ENCODE measurements around the gene GALNT6. TPM values are rescaled to one million over a fixed set of nuclear protein-coding genes. Genes with fewer than 3 reads are reported as not detected.

The GALNT6 gene
- total RNA-seq, 4 donors from 2014 or later, result 5.8 to 14.1 (median 9.3) TPM

- H3K4me3 ChIP-seq (replicated peaks in 1 of 3), result no peak overlapping the region
- no peak overlapping the region for H3K27ac ChIP-seq
- intact Hi-C loops (cut with DNase I), result no loop called here
- H3K36me3 ChIP-seq, result no peaks in the 10 kb centered on the region
- TF ChIP-seq CTCF (IDR thresholded peaks at IDR 0.05) (no peak), POLR2A (IDR thresholded peaks at IDR 0.05) (no peak)
- H3K27me3 ChIP-seq, result no peaks in the 10 kb centered on the region
- H3K9me3 ChIP-seq, result no peaks in the 10 kb centered on the region
- 83 to 100% methylated on average over 6 to 11 of the region's 11 CpGs for WGBS, 2 donors
- no peaks in the 10 kb centered on the region for H3K4me1 ChIP-seq
- no peak for DNase-seq
Measured at GRCh38 chr12:51364001-51364400, 27.2 kb downstream of the GALNT6 start.

GRCh38 chr12:51362747-51363342 is 28.4 kb downstream of the GALNT6 start:
- no peaks in the 10 kb centered on the region for H3K4me1 ChIP-seq
- DNase-seq, result no peak
- no peaks in the 10 kb centered on the region for H3K36me3 ChIP-seq
- H3K4me3 ChIP-seq (replicated peaks in 1 of 3), result no peak overlapping the region
- intact Hi-C loops (cut with DNase I), result no loop called here
- H3K27ac ChIP-seq, result no peak overlapping the region
- H3K9me3 ChIP-seq, result no peaks in the 10 kb centered on the region
- H3K27me3 ChIP-seq, result no peaks in the 10 kb centered on the region
- TF ChIP-seq CTCF (IDR thresholded peaks at IDR 0.05), result no peak
- no peak for TF ChIP-seq POLR2A (IDR thresholded peaks at IDR 0.05)
- WGBS, 2 donors, result 57 to 73% methylated on average over 2 of the region's 2 CpGs

GRCh38 chr12:51362307-51362706 is 28.9 kb downstream of the GALNT6 start:
- H3K36me3 ChIP-seq, result no peaks in the 10 kb centered on the region

GRCh38 chr12:51361161-51362016 is 29.8 kb downstream of the GALNT6 start:
- no peak for DNase-seq
- Histone ChIP-seq H3K9me3 (no peaks in the 10 kb centered on the region), H3K4me3 (replicated peaks in 1 of 3) (no peak overlapping the region), H3K4me1 (no peaks in the 10 kb centered on the region), H3K27me3 (no peaks in the 10 kb centered on the region), H3K27ac (no peak overlapping the region), H3K36me3 (no peaks in the 10 kb centered on the region)
- no peak for TF ChIP-seq POLR2A (IDR thresholded peaks at IDR 0.05)
- no peak for TF ChIP-seq CTCF (IDR thresholded peaks at IDR 0.05)
- intact Hi-C loops (cut with DNase I), result no loop called here
- 87 to 91% methylated on average over 8 of the region's 8 CpGs for WGBS, 2 donors

More at GRCh38 chr12:51362307-51362706, 28.9 kb downstream of the GALNT6 start:
- no peaks in the 10 kb centered on the region for H3K4me1 ChIP-seq
- WGBS, 2 donors, result 46 to 69% methylated on average over 6 of the region's 6 CpGs
- H3K27me3 ChIP-seq, result no peaks in the 10 kb centered on the region
- no peaks in the 10 kb centered on the region for H3K9me3 ChIP-seq
- H3K27ac ChIP-seq, result no peak overlapping the region
- intact Hi-C loops (cut with DNase I), result no loop called here
- H3K4me3 ChIP-seq (replicated peaks in 1 of 3), result no peak overlapping the region
- TF ChIP-seq POLR2A (IDR thresholded peaks at IDR 0.05) (no peak), CTCF (IDR thresholded peaks at IDR 0.05) (no peak)
- peak in 1 of 2 donors; percentile 40 for DNase-seq

GRCh38 chr12:51360315-51360714 is 30.9 kb downstream of the GALNT6 start:
- H3K27me3 ChIP-seq, result no peaks in the 10 kb centered on the region
- TF ChIP-seq POLR2A (IDR thresholded peaks at IDR 0.05) (no peak), CTCF (IDR thresholded peaks at IDR 0.05) (no peak)
- no peaks in the 10 kb centered on the region for H3K4me1 ChIP-seq
- no peak overlapping the region for H3K4me3 ChIP-seq (replicated peaks in 1 of 3)
- H3K36me3 ChIP-seq, result no peaks in the 10 kb centered on the region
- 93 to 98% methylated on average over 2 of the region's 2 CpGs for WGBS, 2 donors
- no peaks in the 10 kb centered on the region for H3K9me3 ChIP-seq
- no peak overlapping the region for H3K27ac ChIP-seq
- DNase-seq, result no peak
- intact Hi-C loops (cut with DNase I), result no loop called here

All from thyroid gland (tissue), 4 donors.